Adrenal gland (tissue), 5 donors: ENCODE data around the gene ADAMTS7.

Experiments
- POLR2A ChIP-seq, 2 donors: fragments of 450-650 bp; IDR thresholded peaks; one replicate each; pipeline ENCODE4 v1.6.1; 2017; ENCODE audit warnings: antibody characterized with exemption in 2 of 2, mild to moderate bottlenecking in 2 of 2, moderate library complexity in 1 of 2
- TF ChIP-seq, protein P1 (sequence below), 6 experiments: fragments of 450-650 bp in 4 of 6; fragments of 200-600 bp in 2 of 6; sonication (generic) in 1 of 6; IDR thresholded peaks; 1 replicate in 5 of 6; 2 replicates in 1 of 6; pipeline versions ENCODE4 v1.5.1 to v1.8.0; 2016 to 2021; ENCODE audit warnings: antibody characterized with exemption in 6 of 6, mild to moderate bottlenecking in 2 of 6, moderate library complexity in 1 of 6
- donor health status: DM: no; HTN: no; CAD: no.

DNA sequence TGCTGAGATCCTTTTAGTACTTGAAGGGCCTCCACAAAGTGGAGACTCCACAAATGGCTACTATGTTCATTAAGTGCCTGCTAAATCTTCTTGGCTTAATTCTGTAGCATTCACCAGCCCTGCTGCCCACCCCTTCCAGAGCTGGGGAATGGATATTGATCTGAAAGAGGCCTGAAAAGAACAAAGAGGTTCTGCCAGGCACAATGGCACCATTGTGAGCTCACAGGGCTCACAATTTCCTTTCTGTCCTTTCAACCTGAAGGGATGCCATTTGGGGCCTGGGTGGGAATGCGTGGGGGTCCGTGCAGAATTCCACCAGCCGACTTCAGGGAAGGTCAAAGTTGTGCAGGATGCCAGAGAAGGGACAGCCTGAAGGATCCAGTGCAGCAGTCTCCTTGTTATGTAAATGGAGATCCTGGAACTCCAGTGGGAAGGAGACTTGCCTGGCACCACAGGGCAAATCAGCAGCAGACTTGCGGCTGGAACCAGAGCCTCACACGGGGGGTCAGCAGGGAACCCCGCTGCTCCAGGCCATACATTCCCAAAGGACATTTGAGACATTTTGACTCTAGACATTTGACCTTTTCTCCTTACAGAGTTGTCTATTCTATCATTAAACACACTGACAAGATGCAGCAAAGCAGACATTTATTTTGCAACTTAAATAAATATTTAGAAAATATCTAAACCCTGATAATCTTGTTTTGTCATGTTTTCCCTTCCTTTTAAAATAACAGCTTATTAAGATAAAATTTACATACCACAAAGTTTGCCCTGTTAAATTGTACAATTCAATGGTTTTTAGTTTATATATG lies 39.9 kb upstream of the ADAMTS7 start:
- TF ChIP-seq, protein P1, sequence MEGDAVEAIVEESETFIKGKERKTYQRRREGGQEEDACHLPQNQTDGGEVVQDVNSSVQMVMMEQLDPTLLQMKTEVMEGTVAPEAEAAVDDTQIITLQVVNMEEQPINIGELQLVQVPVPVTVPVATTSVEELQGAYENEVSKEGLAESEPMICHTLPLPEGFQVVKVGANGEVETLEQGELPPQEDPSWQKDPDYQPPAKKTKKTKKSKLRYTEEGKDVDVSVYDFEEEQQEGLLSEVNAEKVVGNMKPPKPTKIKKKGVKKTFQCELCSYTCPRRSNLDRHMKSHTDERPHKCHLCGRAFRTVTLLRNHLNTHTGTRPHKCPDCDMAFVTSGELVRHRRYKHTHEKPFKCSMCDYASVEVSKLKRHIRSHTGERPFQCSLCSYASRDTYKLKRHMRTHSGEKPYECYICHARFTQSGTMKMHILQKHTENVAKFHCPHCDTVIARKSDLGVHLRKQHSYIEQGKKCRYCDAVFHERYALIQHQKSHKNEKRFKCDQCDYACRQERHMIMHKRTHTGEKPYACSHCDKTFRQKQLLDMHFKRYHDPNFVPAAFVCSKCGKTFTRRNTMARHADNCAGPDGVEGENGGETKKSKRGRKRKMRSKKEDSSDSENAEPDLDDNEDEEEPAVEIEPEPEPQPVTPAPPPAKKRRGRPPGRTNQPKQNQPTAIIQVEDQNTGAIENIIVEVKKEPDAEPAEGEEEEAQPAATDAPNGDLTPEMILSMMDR (IDR thresholded peaks at IDR 0.05) = no peak
- no peak for TF ChIP-seq POLR2A (IDR thresholded peaks at IDR 0.05)
